DMS153 treated with DMSO at 0.1 percent for 48 hours (cell line): ENCODE results near the gene TMEM175.

Experiments used
- DNase-seq: peaks from one replicate; lab custom pipeline; 2025; ENCODE audit not compliant: unreplicated experiment; lab: John Stamatoyannopoulos, UW

Gene TMEM175

GRCh38 chr4:1001561-1002130 lies 69.4 kb downstream of the TMEM175 start:
- DNase-seq = no peak

- no peak for DNase-seq
These were observed 69.9 kb downstream of the TMEM175 start for GRCh38 chr4:1002131-1002630.

- DNase-seq = no peak
These were observed 70.5 kb downstream of the TMEM175 start for GRCh38 chr4:1002631-1003251.

DNA sequence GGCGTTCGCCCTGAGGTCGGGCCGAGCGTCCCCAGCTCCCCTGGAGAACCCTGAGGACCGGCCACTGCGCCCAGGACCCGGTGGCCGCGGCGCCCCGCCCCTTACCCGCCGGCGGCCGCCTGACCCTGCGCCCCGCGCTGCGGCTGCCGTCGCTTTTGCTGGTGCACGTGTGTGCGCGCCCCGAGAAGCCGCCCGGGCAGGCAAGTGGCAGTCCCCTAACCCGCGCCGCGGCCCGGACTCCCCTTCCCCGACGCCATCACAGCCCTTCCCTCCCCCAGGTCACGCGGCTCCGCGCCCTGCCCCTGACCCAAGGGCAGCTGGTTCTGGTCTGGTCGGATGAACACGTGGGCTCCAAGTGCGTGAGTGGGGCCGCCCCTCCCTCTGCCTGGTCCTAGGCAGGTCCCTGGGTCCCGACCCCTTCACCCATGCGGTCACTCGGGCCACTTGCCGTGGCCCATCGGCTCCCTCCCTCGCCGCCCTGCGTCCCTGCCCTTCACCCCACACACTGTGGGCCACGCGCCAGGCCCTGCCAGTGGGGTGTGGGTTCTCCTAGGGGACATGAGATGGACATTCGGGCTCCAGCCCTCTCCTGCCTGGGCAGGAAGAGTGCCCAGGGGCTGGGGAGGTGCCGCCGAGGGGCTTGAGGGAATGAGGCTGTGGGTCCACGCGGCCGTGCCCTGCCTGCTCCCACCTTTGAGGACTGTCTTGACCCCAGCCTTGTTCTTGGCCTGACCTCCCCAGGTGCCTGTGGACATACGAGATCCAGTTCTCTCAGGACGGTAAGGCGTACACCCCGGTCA lies 71.2 kb downstream of the TMEM175 start:
- DNase-seq = no peak

GRCh38 chr4:1004071-1004418 lies 71.8 kb downstream of the TMEM175 start:
- DNase-seq = no peak

- DNase-seq = no peak
These were observed 72.6 kb downstream of the TMEM175 start for GRCh38 chr4:1004557-1005485.

- no peak for DNase-seq
These were observed 74.6 kb downstream of the TMEM175 start for GRCh38 chr4:1006856-1007255.
